Activated CD4-positive, alpha-beta T cell treated with anti-CD3 and anti-CD28 coated beads for 36 hours (primary cell): ENCODE results near the gene PRKAG3. TPM values are rescaled to one million over a fixed set of nuclear protein-coding genes. Genes with fewer than 3 reads are reported as not detected.
A peak's percentile ranks its signal among the peaks of the same experiment; 100 is the strongest.

Source experiments
- ATAC-seq: fragments of 200-7000 bp; cut with Tn5 transposase; one replicate; pipeline ENCODE4 v1.10.0; 2021; ENCODE audit warnings: mild to moderate bottlenecking, moderate library complexity
- CTCF ChIA-PET: fragments of 350-600 bp; sonication (Branson Sonifier 250); formaldehyde crosslinking; loops from one replicate; lab custom pipeline; 2021; ENCODE audit warnings: antibody characterized with exemption; lab: Charles Lee
- POLR2A ChIA-PET: fragments of 350-600 bp; sonication (Branson Sonifier 250); formaldehyde crosslinking; loops from one replicate; lab custom pipeline; 2021; ENCODE audit warnings: antibody characterized with exemption, inconsistent platforms; lab: Charles Lee
- DNase-seq: peaks from one replicate; pipeline ENCODE4 v3.0.0-alpha.2; 2020
- H3K27ac Mint-ChIP-seq: one replicate; pipeline ENCODE4 v1.8.0; 2021; ENCODE audit warnings: mixed read lengths
- H3K27me3 Mint-ChIP-seq: one replicate; pipeline ENCODE4 v1.8.0; 2021; ENCODE audit warnings: mixed read lengths
- H3K36me3 Mint-ChIP-seq: one replicate; pipeline ENCODE4 v1.8.0; 2021; ENCODE audit warnings: low read depth, mixed read lengths
- H3K4me1 Mint-ChIP-seq: one replicate; pipeline ENCODE4 v1.8.0; 2021; ENCODE audit warnings: mixed read lengths
- H3K4me3 Mint-ChIP-seq: one replicate; pipeline ENCODE4 v1.8.0; 2021; ENCODE audit warnings: mild to moderate bottlenecking, moderate library complexity, mixed read lengths
- H3K9me3 Mint-ChIP-seq: one replicate; pipeline ENCODE4 v1.8.0; 2021; ENCODE audit warnings: low read depth, mixed read lengths
- intact Hi-C, 2 experiments: fragments of 100-400 bp; cut with DNase I in 1 of 2; cut with micrococcal nuclease in 1 of 2; formaldehyde crosslinking; loops; one replicate each; pipeline versions ENCODE4 v1.14.2 to v1.15.1; 2022 to 2024; cut with DNase I, micrococcal nuclease
- total RNA-seq, 2 experiments: library from RNA; stranded (reverse); gene quantifications; one replicate each; pipeline ENCODE4 v1.2.3, GENCODE V29; 2021

The PRKAG3 gene
- not detected for total RNA-seq

GRCh38 chr2:218831378-218831990 lies at the start of gene PRKAG3:
Gene PRKAG3 (minus strand): TSS chr2:218831803.
- H3K4me1 Mint-ChIP-seq, result no peaks in the 10 kb centered on the region
- ATAC-seq (no peak), DNase-seq (no peak)
- no peak within 1 kb of the TSS for H3K4me3 Mint-ChIP-seq
- ChIA-PET POLR2A (no interaction called here), CTCF (interaction anchor here (0.6 kb wide), 1 partner anchor 22 kb away, joined by 4 read pairs; no protein-coding TSS in a partner anchor)
- no peaks in the 10 kb centered on the region for H3K36me3 Mint-ChIP-seq
- intact Hi-C loops, result no loop called here
- no peak within 1 kb of the TSS for H3K27ac Mint-ChIP-seq
- H3K9me3 Mint-ChIP-seq, result no peaks in the 10 kb centered on the region
- peaks cover 22% of the 10 kb centered on the region for H3K27me3 Mint-ChIP-seq

DNA sequence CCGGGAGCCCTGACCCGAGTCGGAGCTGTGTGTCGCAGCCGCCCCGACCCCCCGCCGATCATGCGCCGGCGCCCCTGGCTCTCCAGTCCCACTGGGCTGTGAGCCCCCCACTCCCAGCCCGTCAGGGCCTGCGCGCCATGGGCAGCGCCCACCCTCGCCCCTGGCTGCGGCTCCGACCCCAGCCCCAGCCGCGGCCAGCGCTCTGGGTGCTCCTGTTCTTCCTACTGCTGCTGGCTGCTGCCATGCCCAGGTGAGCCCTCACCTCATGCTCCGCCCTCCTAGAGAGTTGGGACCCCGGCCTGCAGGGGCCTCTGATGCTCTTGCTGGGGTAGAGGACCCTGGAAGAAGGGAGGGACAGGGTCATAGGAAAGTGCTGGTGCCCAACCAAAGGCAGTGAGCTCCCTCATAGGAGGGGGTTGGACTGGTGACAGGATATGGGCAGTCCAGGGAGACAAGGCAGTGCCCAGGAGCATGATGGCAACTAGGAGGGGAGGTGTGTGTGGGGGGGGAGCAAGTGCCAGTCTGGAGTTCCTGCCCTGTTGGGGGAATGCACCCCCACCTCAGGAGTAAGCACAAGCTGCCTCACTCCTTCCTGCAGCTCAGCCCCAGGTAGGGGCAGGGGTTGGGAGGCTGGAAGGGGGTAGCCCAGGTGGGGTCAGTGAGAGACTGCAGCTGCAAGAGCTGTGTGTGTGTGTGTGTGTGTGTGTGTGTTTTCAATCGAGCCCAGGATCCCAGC lies 49.4 kb upstream of the PRKAG3 start:
- Mint-ChIP-seq H3K27me3 (peaks cover 20% of the 10 kb centered on the region), H3K4me3 (peak overlapping the region; percentile 25)

DNA sequence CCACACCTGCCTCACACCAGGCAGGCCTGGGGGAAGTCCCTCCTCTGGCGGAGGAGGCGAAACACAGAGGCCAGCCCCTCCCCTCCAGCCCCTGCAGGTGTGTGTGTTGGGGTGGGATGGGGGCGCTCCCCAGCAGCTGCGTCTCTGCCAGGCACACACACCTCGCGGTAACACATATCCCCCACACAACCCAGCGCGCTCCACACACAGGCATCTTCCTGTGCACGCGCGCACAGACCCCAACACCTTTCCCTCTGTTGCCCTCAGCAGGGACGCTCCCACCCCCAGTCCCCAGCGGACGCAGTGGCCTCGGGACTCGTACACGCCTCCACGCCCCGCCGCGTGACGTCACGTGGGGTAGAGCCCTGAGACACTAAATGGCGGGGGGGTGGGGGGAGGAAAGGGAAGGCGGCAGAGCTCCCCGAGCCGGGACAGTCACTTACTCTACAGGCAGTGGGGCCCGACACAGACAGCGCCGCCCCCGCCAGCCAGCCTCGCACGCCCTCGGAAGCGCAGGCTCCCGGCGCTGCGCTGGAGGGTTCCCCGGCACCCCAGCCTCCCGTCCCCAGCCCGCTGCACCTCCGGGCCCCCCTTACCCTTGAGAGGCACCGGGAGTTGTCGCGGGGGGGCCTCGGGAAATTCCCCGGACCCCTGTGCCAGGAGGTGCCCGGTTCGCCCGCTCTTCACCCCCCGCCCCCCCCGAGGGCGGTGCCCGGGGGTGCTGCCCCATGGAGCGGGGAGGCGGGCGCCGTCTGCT lies 48.7 kb upstream of the PRKAG3 start, which contains the start of gene WNT10A:
Gene WNT10A, plus strand, starts transcription at position 751 of the 757 bp plus-strand sequence. CDS start 144 bp downstream, outside the sequence.
- H3K4me3 Mint-ChIP-seq, result peak within 1 kb of the TSS; percentile 73
- no peaks in the 10 kb centered on the region for H3K36me3 Mint-ChIP-seq
- CTCF ChIA-PET, result interaction anchor here (0.5 to 18.2 kb wide), 9 partner anchors 6 to 339 kb away, joined by 3 to 620 read pairs (median 4); no protein-coding TSS in a partner anchor
- H3K4me1 Mint-ChIP-seq, result peaks cover 49% of the 10 kb centered on the region
- no peaks in the 10 kb centered on the region for H3K9me3 Mint-ChIP-seq
- peaks cover 26% of the 10 kb centered on the region for H3K27me3 Mint-ChIP-seq
- POLR2A ChIA-PET, result interaction anchor here (0.6 to 2.1 kb wide), 5 partner anchors 16 to 412 kb away, joined by 3 to 9 read pairs (median 5); no protein-coding TSS in a partner anchor
- H3K27ac Mint-ChIP-seq, result peak within 1 kb of the TSS; percentile 74
- ATAC-seq (peak; percentile 78), DNase-seq (peak; percentile 82)
- intact Hi-C loops, result loop anchor here in 1 of 2 experiments (1.0 kb wide), 3 partner anchors 12 to 170 kb away; partner anchors contain the start of gene TTLL4

More for the DNA sequence above, 49.4 kb upstream of the PRKAG3 start:
- DNase-seq (no peak), ATAC-seq (no peak)
- H3K36me3 Mint-ChIP-seq, result no peaks in the 10 kb centered on the region
- peaks cover 49% of the 10 kb centered on the region for H3K4me1 Mint-ChIP-seq
- ChIA-PET POLR2A (interaction anchor here (0.6 to 2.1 kb wide), 5 partner anchors 12 to 650 kb away, joined by 3 to 9 read pairs (median 5); no protein-coding TSS in a partner anchor), CTCF (interaction anchor here (0.5 to 18.2 kb wide), 3 partner anchors 14 to 97 kb away, joined by 3 to 620 read pairs (median 3); no protein-coding TSS in a partner anchor)
- no peaks in the 10 kb centered on the region for H3K9me3 Mint-ChIP-seq
- H3K27ac Mint-ChIP-seq, result no peak overlapping the region
- intact Hi-C loops, result loop anchor here in 1 of 2 experiments (1.0 kb wide), 3 partner anchors 11 to 171 kb away; partner anchors contain the start of gene TTLL4

DNA sequence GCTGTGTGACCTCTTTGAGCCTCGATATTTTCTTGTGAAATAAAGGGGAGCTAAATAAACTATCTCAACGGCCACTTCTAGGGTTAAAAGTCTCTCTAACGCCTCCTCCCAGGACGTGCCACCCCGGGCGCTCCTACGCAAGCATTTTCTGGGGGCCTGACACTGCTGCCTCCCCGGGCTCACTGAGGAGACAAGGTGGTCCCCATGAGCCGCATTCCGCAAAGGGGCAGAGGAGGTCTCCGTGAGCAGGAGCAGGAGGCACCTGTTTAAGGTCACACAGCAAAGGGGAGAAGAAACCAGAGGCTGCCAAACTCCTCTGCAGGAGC lies 48.1 kb upstream of the PRKAG3 start:
- POLR2A ChIA-PET, result interaction anchor here (0.6 to 1.9 kb wide), 3 partner anchors 16 to 20 kb away, joined by 3 to 8 read pairs (median 3); no protein-coding TSS in a partner anchor
- no peak for ATAC-seq
- intact Hi-C loops, result loop anchor here in 1 of 2 experiments (1.0 kb wide), 3 partner anchors 13 to 169 kb away; partner anchors contain the start of gene TTLL4
- Mint-ChIP-seq H3K27ac (peak overlapping the region; percentile 34), H3K27me3 (peaks cover 27% of the 10 kb centered on the region), H3K4me1 (peaks cover 47% of the 10 kb centered on the region), H3K4me3 (peak overlapping the region; percentile 73), H3K9me3 (no peaks in the 10 kb centered on the region), H3K36me3 (no peaks in the 10 kb centered on the region)
- DNase-seq, result no peak
- CTCF ChIA-PET, result interaction anchor here (0.7 to 18.2 kb wide), 10 partner anchors 7 to 398 kb away, joined by 3 to 620 read pairs (median 4); no protein-coding TSS in a partner anchor

DNA sequence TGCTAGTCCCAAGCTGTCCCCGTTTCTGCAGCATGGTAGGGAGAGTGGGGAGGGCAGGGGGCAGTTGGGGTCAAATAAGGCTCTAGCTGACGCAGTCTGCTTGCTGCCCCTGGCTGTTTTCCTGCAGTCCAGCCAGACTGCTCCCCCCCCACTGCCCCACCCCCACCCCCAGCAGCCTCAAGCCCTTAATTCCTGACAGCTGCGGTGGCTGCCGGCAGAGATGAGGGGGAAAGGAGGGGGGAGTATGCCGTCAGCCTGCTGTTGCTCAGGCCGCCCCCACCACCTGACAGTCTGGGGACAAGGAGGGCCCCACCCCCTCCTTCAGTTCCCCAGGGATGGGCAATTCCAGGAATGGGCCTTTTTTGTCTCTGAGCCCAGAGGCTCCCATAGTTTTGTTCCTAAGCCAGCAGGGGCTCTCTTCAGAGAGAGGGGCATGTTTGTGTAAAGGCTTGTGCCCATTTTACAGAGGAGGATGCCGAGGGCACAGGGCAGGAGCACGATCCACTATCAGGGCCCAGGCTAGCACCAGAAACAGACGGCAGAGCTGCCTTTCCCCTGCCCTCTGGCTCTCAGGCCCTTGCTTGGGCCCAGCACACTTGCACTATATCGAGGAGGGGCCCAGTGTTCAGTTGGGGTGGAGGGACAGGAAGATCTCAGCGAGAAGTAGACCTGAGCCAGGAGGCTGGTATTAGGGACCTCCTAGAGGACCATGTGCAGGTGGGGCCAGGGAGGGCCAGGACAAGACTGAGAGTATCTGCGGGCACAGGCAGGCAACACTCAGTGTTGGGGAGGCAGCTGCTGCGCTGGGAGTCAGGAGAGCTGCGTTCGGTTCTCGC lies 47.5 kb upstream of the PRKAG3 start:
- Mint-ChIP-seq H3K27me3 (peaks cover 28% of the 10 kb centered on the region), H3K36me3 (no peaks in the 10 kb centered on the region), H3K4me3 (peak overlapping the region; percentile 73), H3K9me3 (no peaks in the 10 kb centered on the region), H3K4me1 (peaks cover 43% of the 10 kb centered on the region), H3K27ac (peak overlapping the region; percentile 34)
- no peak for ATAC-seq
- no peak for DNase-seq
- ChIA-PET POLR2A (interaction anchor here (0.6 to 1.5 kb wide), 3 partner anchors 12 to 19 kb away, joined by 3 to 5 read pairs (median 3); no protein-coding TSS in a partner anchor), CTCF (interaction anchor here (0.7 to 18.2 kb wide), 12 partner anchors 7 to 399 kb away, joined by 3 to 620 read pairs (median 5); no protein-coding TSS in a partner anchor)
- intact Hi-C loops, result no loop called here

GRCh38 chr2:218878486-218878885 lies 46.9 kb upstream of the PRKAG3 start:
- DNase-seq (no peak), ATAC-seq (no peak)
- Mint-ChIP-seq H3K9me3 (no peaks in the 10 kb centered on the region), H3K4me1 (peaks cover 43% of the 10 kb centered on the region), H3K27ac (no peak overlapping the region), H3K27me3 (peaks cover 28% of the 10 kb centered on the region), H3K36me3 (no peaks in the 10 kb centered on the region), H3K4me3 (no peak overlapping the region)
- ChIA-PET POLR2A (interaction anchor here (1.2 to 1.5 kb wide), 2 partner anchors 13 to 19 kb away, joined by 3 to 5 read pairs; no protein-coding TSS in a partner anchor), CTCF (interaction anchor here (1.1 to 18.2 kb wide), 10 partner anchors 8 to 399 kb away, joined by 3 to 620 read pairs (median 6); no protein-coding TSS in a partner anchor)
- intact Hi-C loops, result no loop called here

DNA sequence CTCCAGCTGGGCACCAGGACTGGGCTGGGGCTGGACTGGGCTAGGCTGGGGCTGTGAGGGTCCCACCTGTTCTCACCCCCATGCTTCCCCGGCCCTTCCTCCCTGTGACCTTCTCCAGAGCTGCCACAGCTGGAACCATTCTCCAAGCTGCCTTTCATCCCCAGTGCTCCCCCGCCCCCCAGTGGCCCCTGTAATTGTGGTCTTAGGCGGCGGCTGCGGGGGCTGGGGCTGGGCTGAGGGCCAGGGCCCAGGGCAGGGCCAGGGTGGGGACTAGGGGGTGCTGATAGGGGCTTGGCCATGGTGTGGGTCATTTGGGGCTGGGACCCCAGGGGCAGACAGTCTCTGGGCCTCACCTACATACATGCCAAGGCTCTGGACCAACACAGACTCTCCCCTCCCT lies 46.3 kb upstream of the PRKAG3 start:
- Mint-ChIP-seq H3K36me3 (no peaks in the 10 kb centered on the region), H3K27ac (no peak overlapping the region), H3K9me3 (no peaks in the 10 kb centered on the region), H3K4me1 (peaks cover 44% of the 10 kb centered on the region), H3K27me3 (peaks cover 33% of the 10 kb centered on the region), H3K4me3 (no peak overlapping the region)
- intact Hi-C loops, result loop anchor here in 1 of 2 experiments (2.0 kb wide), 2 partner anchors 25 to 103 kb away; no protein-coding TSS in a partner anchor
- ChIA-PET CTCF (interaction anchor here (0.6 to 18.2 kb wide), 9 partner anchors 8 to 347 kb away, joined by 3 to 620 read pairs (median 14); no protein-coding TSS in a partner anchor), POLR2A (interaction anchor here (1.2 to 1.5 kb wide), 2 partner anchors 13 to 20 kb away, joined by 3 to 5 read pairs; no protein-coding TSS in a partner anchor)
- no peak for DNase-seq
- no peak for ATAC-seq

GRCh38 chr2:218877331-218877730 lies 45.7 kb upstream of the PRKAG3 start:
- H3K9me3 Mint-ChIP-seq, result no peaks in the 10 kb centered on the region
- CTCF ChIA-PET, result interaction anchor here (0.6 to 18.2 kb wide), 20 partner anchors 9 to 736 kb away, joined by 3 to 620 read pairs (median 7); partner anchors contain the start of gene TTLL4
- POLR2A ChIA-PET, result interaction anchor here (2.2 kb wide), 1 partner anchor 21 kb away, joined by 15 read pairs; no protein-coding TSS in a partner anchor
- H3K4me3 Mint-ChIP-seq, result no peak overlapping the region
- ATAC-seq (no peak), DNase-seq (no peak)
- H3K27me3 Mint-ChIP-seq, result peaks cover 35% of the 10 kb centered on the region
- H3K4me1 Mint-ChIP-seq, result peaks cover 41% of the 10 kb centered on the region
- no peak overlapping the region for H3K27ac Mint-ChIP-seq
- no peaks in the 10 kb centered on the region for H3K36me3 Mint-ChIP-seq
- intact Hi-C loops, result loop anchor here in 1 of 2 experiments (2.0 kb wide), 2 partner anchors 25 to 103 kb away; no protein-coding TSS in a partner anchor

- POLR2A ChIA-PET, result interaction anchor here (2.2 kb wide), 1 partner anchor 21 kb away, joined by 15 read pairs; no protein-coding TSS in a partner anchor
Observed at GRCh38 chr2:218876562-218877219, 45.1 kb upstream of the PRKAG3 start.

More at GRCh38 chr2:218876562-218877219, 45.1 kb upstream of the PRKAG3 start:
- Mint-ChIP-seq H3K27me3 (peaks cover 39% of the 10 kb centered on the region), H3K27ac (no peak overlapping the region), H3K36me3 (no peaks in the 10 kb centered on the region), H3K9me3 (no peaks in the 10 kb centered on the region), H3K4me1 (peaks cover 43% of the 10 kb centered on the region), H3K4me3 (no peak overlapping the region)
- CTCF ChIA-PET, result interaction anchor here (0.6 to 18.2 kb wide), 35 partner anchors 8 to 736 kb away, joined by 3 to 620 read pairs (median 5); partner anchors contain the start of genes BCS1L, CDK5R2, TTLL4 and ZNF142
- DNase-seq (peak; percentile 83), ATAC-seq (no peak)
- intact Hi-C loops, result loop anchor here (1.0 to 2.0 kb wide), 3 partner anchors 22 to 104 kb away; no protein-coding TSS in a partner anchor
